ENCODE data around the gene MROH7. TPM values are rescaled to one million over a fixed set of nuclear protein-coding genes. Genes with fewer than 3 reads are reported as not detected.
A peak's percentile ranks its signal among the peaks of the same experiment; 100 is the strongest.

The MROH7 gene
- total RNA-seq, 1 experiment from 2014 or later = 0.13 TPM

DNA sequence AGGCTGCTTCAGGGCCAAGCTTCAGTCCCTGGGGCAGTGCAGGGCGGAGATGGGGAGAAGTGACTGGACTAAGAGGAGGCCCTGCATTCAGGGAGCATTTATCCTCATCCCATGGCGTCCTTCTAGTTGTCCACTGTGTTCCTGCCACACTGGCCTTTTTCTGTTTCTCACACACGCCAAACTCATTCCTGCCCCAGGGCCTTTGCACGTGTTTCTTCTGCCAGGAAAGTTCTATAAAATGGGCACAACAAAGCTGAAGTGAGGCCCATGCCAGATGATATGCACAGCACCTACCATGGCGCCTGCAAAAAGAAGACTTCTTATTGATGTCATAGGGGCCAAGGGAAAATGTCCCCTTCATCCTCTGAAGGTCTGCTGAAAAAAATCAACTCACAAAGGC lies 24.3 kb downstream of the MROH7 start:
- TF ChIP-seq GTF2I (CRISPR knock-in tag; conservative IDR thresholded peaks at IDR 0.05) (0 out of 2 replicates have a peak, but pooled peaks have one; percentile 31), SMAD4 (CRISPR knock-in tag; IDR thresholded peaks at IDR 0.05) (no peak)
- Mint-ChIP-seq H3K4me1 (no peaks in the 10 kb centered on the region), H3K36me3 (no peaks in the 10 kb centered on the region), H3K4me3 (no peak overlapping the region), H3K27me3 (ENCODE audit: low read depth) (no peaks in the 10 kb centered on the region; the same call in 1 of the 2 replicates), H3K9me3 (no peaks in the 10 kb centered on the region), H3K27ac (no peak overlapping the region)
- CTCF ChIA-PET = interaction anchor here (1.9 kb wide), 1 partner anchor 135 kb away, joined by 7 read pairs; the partner anchor contains the start of gene TTC22
- DNase-seq (ENCODE audit: low spot score) (no peak), ATAC-seq (no peak)
- POLR2A ChIA-PET = no interaction called here

DNA sequence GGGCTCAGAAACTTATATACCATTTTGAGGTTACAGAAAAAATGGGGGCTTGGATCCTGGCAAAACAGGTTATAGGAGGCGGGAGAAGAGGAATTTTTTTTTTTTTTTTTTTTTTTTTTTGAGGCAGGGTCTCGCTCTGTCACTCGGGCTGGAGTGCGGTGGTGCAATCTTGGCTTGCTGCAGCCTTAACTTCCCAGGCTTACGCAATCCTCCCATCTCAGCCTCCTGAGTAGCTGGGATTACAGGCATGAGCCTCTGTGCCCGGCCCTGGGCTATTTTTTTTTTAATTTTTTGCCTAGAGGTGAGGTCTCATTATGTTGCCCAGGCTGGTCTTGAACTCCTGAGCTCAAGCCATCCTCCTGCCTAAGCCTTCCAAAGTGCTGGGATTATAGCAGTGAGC lies 24.7 kb downstream of the MROH7 start:
- Mint-ChIP-seq H3K9me3 (no peaks in the 10 kb centered on the region), H3K27ac (no peak overlapping the region)
- no peak for TF ChIP-seq NFYB (CRISPR knock-in tag; conservative IDR thresholded peaks at IDR 0.05; ENCODE audit: low read depth)
- TF ChIP-seq MYBL2 (CRISPR knock-in tag; IDR thresholded peaks at IDR 0.05) = no peak
- no peak for TF ChIP-seq NFE2L1 (CRISPR knock-in tag; IDR thresholded peaks at IDR 0.05)
- TF ChIP-seq NR2C2 (CRISPR knock-in tag; IDR thresholded peaks at IDR 0.05) = no peak

DNA sequence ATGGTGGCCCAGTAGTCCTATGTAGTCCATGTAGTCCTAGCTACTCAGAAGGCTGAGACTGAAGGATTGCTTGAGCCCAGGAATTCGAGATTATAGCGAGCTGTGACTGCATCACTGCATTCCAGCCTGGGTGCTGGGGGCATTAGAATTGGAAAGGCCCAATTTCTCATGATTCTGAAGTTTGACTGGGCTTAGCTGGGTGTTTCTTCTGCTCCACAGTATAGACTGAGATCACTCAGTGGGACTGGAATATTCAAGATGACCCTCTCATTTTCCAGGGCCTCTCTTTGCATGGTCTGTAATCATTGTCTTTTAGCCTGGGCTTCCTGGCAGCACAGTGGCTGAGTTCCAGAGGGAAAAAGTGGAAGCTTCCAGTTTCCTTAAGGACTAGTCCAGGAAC lies 26.2 kb downstream of the MROH7 start:
- no peak overlapping the region for H3K4me3 Mint-ChIP-seq
- H3K27me3 Mint-ChIP-seq (ENCODE audit: low read depth) = no peaks in the 10 kb centered on the region; the same call in 1 of the 2 replicates
- POLR2A ChIA-PET = no interaction called here
- CTCF ChIA-PET = no interaction called here
- no peaks in the 10 kb centered on the region for H3K36me3 Mint-ChIP-seq
- no peaks in the 10 kb centered on the region for H3K4me1 Mint-ChIP-seq
- H3K27ac Mint-ChIP-seq = no peak overlapping the region
- no peak for ATAC-seq
- H3K9me3 Mint-ChIP-seq = no peaks in the 10 kb centered on the region
- DNase-seq (ENCODE audit: low spot score) = no peak
- TF ChIP-seq ELF4 (CRISPR knock-in tag; IDR thresholded peaks at IDR 0.05; ENCODE audit: low read depth) = no peak
- TF ChIP-seq, protein P1, sequence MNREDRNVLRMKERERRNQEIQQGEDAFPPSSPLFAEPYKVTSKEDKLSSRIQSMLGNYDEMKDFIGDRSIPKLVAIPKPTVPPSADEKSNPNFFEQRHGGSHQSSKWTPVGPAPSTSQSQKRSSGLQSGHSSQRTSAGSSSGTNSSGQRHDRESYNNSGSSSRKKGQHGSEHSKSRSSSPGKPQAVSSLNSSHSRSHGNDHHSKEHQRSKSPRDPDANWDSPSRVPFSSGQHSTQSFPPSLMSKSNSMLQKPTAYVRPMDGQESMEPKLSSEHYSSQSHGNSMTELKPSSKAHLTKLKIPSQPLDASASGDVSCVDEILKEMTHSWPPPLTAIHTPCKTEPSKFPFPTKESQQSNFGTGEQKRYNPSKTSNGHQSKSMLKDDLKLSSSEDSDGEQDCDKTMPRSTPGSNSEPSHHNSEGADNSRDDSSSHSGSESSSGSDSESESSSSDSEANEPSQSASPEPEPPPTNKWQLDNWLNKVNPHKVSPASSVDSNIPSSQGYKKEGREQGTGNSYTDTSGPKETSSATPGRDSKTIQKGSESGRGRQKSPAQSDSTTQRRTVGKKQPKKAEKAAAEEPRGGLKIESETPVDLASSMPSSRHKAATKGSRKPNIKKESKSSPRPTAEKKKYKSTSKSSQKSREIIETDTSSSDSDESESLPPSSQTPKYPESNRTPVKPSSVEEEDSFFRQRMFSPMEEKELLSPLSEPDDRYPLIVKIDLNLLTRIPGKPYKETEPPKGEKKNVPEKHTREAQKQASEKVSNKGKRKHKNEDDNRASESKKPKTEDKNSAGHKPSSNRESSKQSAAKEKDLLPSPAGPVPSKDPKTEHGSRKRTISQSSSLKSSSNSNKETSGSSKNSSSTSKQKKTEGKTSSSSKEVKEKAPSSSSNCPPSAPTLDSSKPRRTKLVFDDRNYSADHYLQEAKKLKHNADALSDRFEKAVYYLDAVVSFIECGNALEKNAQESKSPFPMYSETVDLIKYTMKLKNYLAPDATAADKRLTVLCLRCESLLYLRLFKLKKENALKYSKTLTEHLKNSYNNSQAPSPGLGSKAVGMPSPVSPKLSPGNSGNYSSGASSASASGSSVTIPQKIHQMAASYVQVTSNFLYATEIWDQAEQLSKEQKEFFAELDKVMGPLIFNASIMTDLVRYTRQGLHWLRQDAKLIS (CRISPR knock-in tag; IDR thresholded peaks at IDR 0.05; ENCODE audit: borderline replicate concordance) = no peak
- TF ChIP-seq, protein P2, sequence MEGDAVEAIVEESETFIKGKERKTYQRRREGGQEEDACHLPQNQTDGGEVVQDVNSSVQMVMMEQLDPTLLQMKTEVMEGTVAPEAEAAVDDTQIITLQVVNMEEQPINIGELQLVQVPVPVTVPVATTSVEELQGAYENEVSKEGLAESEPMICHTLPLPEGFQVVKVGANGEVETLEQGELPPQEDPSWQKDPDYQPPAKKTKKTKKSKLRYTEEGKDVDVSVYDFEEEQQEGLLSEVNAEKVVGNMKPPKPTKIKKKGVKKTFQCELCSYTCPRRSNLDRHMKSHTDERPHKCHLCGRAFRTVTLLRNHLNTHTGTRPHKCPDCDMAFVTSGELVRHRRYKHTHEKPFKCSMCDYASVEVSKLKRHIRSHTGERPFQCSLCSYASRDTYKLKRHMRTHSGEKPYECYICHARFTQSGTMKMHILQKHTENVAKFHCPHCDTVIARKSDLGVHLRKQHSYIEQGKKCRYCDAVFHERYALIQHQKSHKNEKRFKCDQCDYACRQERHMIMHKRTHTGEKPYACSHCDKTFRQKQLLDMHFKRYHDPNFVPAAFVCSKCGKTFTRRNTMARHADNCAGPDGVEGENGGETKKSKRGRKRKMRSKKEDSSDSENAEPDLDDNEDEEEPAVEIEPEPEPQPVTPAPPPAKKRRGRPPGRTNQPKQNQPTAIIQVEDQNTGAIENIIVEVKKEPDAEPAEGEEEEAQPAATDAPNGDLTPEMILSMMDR (IDR thresholded peaks at IDR 0.05) = no peak
- TF ChIP-seq GRHL2 (CRISPR knock-in tag; IDR thresholded peaks at IDR 0.05; ENCODE audit: insufficient replicate concordance, severe bottlenecking) = no peak
- no peak for TF ChIP-seq ZNF317 (CRISPR knock-in tag; IDR thresholded peaks at IDR 0.05; ENCODE audit: borderline replicate concordance, low read depth)
- TF ChIP-seq, protein P3, sequence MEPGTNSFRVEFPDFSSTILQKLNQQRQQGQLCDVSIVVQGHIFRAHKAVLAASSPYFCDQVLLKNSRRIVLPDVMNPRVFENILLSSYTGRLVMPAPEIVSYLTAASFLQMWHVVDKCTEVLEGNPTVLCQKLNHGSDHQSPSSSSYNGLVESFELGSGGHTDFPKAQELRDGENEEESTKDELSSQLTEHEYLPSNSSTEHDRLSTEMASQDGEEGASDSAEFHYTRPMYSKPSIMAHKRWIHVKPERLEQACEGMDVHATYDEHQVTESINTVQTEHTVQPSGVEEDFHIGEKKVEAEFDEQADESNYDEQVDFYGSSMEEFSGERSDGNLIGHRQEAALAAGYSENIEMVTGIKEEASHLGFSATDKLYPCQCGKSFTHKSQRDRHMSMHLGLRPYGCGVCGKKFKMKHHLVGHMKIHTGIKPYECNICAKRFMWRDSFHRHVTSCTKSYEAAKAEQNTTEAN (CRISPR knock-in tag; IDR thresholded peaks at IDR 0.05) = no peak
- TF ChIP-seq IRF2 (CRISPR knock-in tag; IDR thresholded peaks at IDR 0.05; ENCODE audit: borderline replicate concordance, low read depth) = no peak
- no peak for TF ChIP-seq SOX15 (CRISPR knock-in tag; IDR thresholded peaks at IDR 0.05)
- TF ChIP-seq SMAD4 (CRISPR knock-in tag; IDR thresholded peaks at IDR 0.05) = no peak
- TF ChIP-seq, protein P4, sequence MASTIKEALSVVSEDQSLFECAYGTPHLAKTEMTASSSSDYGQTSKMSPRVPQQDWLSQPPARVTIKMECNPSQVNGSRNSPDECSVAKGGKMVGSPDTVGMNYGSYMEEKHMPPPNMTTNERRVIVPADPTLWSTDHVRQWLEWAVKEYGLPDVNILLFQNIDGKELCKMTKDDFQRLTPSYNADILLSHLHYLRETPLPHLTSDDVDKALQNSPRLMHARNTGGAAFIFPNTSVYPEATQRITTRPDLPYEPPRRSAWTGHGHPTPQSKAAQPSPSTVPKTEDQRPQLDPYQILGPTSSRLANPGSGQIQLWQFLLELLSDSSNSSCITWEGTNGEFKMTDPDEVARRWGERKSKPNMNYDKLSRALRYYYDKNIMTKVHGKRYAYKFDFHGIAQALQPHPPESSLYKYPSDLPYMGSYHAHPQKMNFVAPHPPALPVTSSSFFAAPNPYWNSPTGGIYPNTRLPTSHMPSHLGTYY (CRISPR knock-in tag; IDR thresholded peaks at IDR 0.05) = no peak
- TF ChIP-seq, protein P5, sequence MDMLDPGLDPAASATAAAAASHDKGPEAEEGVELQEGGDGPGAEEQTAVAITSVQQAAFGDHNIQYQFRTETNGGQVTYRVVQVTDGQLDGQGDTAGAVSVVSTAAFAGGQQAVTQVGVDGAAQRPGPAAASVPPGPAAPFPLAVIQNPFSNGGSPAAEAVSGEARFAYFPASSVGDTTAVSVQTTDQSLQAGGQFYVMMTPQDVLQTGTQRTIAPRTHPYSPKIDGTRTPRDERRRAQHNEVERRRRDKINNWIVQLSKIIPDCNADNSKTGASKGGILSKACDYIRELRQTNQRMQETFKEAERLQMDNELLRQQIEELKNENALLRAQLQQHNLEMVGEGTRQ (CRISPR knock-in tag; IDR thresholded peaks at IDR 0.05) = no peak
- TF ChIP-seq EMX1 (CRISPR knock-in tag; IDR thresholded peaks at IDR 0.05) = no peak
- no peak for TF ChIP-seq ZNF138 (CRISPR knock-in tag; conservative IDR thresholded peaks at IDR 0.05)
- TF ChIP-seq TP53 (CRISPR knock-in tag; IDR thresholded peaks at IDR 0.05) = no peak
- TF ChIP-seq, protein P6, sequence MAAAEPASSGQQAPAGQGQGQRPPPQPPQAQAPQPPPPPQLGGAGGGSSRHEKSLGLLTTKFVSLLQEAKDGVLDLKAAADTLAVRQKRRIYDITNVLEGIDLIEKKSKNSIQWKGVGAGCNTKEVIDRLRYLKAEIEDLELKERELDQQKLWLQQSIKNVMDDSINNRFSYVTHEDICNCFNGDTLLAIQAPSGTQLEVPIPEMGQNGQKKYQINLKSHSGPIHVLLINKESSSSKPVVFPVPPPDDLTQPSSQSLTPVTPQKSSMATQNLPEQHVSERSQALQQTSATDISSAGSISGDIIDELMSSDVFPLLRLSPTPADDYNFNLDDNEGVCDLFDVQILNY (CRISPR knock-in tag; IDR thresholded peaks at IDR 0.05) = no peak
- no peak for TF ChIP-seq FOXK1 (CRISPR knock-in tag; IDR thresholded peaks at IDR 0.05)
- no peak for TF ChIP-seq KAT7 (CRISPR knock-in tag; IDR thresholded peaks at IDR 0.05; ENCODE audit: borderline replicate concordance)

More for the DNA sequence above, 24.7 kb downstream of the MROH7 start:
- CTCF ChIA-PET = no interaction called here
- Mint-ChIP-seq H3K4me1 (no peaks in the 10 kb centered on the region), H3K4me3 (no peak overlapping the region), H3K36me3 (no peaks in the 10 kb centered on the region), H3K27me3 (ENCODE audit: low read depth) (no peaks in the 10 kb centered on the region; the same call in 1 of the 2 replicates)
- ATAC-seq (no peak), DNase-seq (ENCODE audit: low spot score) (no peak)
- POLR2A ChIA-PET = no interaction called here

Measured in WTC11 (cell line).